Activated T-cell treated with anti-CD3 and anti-CD28 coated beads for 4 hours (primary cell): ENCODE results near the gene NR2F1-AS1.
A peak's percentile ranks its signal among the peaks of the same experiment; 100 is the strongest.

ENCODE experiments used
- DNase-seq: peaks from one replicate; pipeline ENCODE4 v3.0.0-alpha.2; 2020

NR2F1-AS1 gene

GRCh38 chr5:93589152-93589828 lies 8.3 kb upstream of the NR2F1-AS1 start:
- no peak for DNase-seq

- DNase-seq: no peak
Measured at GRCh38 chr5:93588352-93589151, 7.5 kb upstream of the NR2F1-AS1 start.

- no peak for DNase-seq
Measured at GRCh38 chr5:93587597-93588351, 6.8 kb upstream of the NR2F1-AS1 start.

GRCh38 chr5:93586736-93587596 lies 5.9 kb upstream of the NR2F1-AS1 start:
- no peak for DNase-seq

- no peak for DNase-seq
Measured at GRCh38 chr5:93585767-93586385, 4.9 kb upstream of the NR2F1-AS1 start.

GRCh38 chr5:93585041-93585766 lies 4.2 kb upstream of the NR2F1-AS1 start:
- no peak for DNase-seq

GRCh38 chr5:93584596-93585040 lies 3.6 kb upstream of the NR2F1-AS1 start:
- no peak for DNase-seq

- peak; percentile 23 for DNase-seq
Measured at GRCh38 chr5:93583768-93584595, 3.0 kb upstream of the NR2F1-AS1 start.

- no peak for DNase-seq
Measured at GRCh38 chr5:93583439-93583767, 2.4 kb upstream of the NR2F1-AS1 start.

GRCh38 chr5:93582677-93583438 lies 1.8 kb upstream of the NR2F1-AS1 start, which contains the start of gene NR2F1:
Gene NR2F1 (plus strand): TSS chr5:93583222. CDS start chr5:93585024, 1,802 bp downstream.
- DNase-seq: no peak

- DNase-seq: no peak
Measured at GRCh38 chr5:93582167-93582462, 1.1 kb upstream of the NR2F1-AS1 start.

- no peak for DNase-seq
Measured at GRCh38 chr5:93580063-93580926, 724 bp downstream of the NR2F1-AS1 start.

- no peak for DNase-seq
Measured at GRCh38 chr5:93579692-93580062, 1.3 kb downstream of the NR2F1-AS1 start.

- no peak for DNase-seq
Measured at GRCh38 chr5:93578813-93579691, 2.0 kb downstream of the NR2F1-AS1 start.

- no peak for DNase-seq
Measured at GRCh38 chr5:93577854-93578812, 2.9 kb downstream of the NR2F1-AS1 start.

- DNase-seq: no peak
Measured at GRCh38 chr5:93576994-93577853, 3.8 kb downstream of the NR2F1-AS1 start.
